A172 (cell line): ENCODE data around the gene ZMYND12. TPM values are rescaled to one million over a fixed set of nuclear protein-coding genes. Genes with fewer than 3 reads are reported as not detected.

Experiments
- DNase-seq: peaks from one replicate; pipeline ENCODE4 v3.0.0-alpha.2; 2015; ENCODE audit warnings: low spot score
- total RNA-seq: library from RNA; depleted of rRNA; stranded (reverse); fragments of >200 nt; shearing (Covaris generic); gene quantifications from 2 replicates; pipeline ENCODE4 v1.2.3, GENCODE V29; 2014; rRNA removed

ZMYND12 gene
- total RNA-seq, 1 experiment from 2014 or later: not detected

DNA sequence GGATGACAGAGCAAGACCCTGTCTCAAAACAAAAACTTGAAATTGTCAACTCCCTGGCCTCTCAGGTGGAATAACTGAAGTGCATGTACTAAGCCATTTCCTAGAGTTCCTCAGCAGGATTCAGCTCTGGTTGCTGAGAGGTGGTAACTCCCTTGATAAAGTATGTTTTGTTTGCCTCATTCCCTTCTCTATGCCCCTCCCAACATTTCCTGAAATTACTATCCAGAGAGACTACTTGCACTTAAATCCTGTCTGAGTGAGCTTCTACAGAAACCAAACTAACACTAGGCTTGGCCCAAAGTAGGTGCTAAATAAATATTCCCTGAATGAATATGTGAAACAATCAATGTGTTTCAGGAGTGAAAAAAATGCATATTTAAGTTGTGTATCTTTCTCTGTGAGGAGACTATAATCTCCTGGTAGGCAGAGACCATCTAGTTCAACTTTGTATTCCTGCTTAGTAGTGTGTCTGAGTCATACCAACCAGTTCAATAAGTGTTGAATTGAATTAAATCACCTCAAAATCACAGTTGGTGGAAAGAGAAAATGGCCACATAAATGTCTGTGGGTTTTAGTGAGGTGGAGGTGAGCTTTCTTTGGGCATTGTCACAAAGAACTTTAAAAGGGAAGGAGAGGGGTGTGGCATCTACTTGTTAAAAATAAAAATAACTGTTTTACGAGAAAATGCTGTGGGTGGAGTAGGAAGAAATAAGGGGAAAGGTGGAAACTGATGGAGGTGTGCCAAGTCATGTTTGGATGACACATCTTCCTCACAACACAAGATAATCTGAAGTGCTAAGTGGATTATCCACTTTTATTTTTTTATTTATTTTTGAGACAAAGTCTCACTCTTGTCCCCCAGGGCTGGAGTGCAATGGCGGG, 62.6 kb downstream of the ZMYND12 start:
- DNase-seq: peak; percentile 41

DNA sequence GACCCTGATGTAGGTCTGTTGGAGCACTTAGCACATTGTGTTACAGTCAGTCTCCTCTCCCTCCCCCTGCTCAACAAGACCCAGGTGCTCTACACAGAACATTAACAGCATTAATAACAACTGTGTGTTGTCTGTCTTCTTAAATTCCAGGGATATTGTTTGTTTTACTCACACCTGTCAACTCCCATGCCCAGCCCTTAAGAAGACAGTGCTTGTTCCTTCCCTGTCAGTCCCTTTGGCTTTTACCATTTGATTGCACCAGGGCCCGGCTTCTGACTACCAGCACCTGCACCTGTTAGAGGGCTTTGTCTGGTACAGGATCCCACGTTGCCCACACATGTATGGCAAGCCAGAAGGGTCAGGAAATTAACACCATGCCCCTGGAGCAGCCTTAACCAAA, 63.6 kb downstream of the ZMYND12 start:
- no peak for DNase-seq

DNA sequence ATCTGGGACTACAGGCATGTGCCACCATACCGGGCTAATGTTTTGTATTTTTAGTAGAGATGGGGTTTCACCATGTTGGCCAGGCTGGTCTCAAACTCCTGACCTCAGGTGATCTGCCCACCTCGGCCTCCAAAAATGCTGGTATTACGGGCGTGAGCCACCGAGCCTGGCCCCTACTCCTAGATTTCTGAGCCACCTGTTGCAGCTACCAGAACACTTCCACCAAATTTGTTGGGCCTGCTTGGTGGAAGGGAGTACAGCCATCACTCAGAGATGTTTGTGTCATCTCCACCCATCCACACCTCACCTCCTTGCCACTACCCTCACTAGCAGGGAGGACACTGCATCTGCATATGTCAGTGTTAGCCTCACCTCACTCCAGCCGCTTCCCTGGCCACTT, 69.8 kb downstream of the ZMYND12 start:
- no peak for DNase-seq

DNA sequence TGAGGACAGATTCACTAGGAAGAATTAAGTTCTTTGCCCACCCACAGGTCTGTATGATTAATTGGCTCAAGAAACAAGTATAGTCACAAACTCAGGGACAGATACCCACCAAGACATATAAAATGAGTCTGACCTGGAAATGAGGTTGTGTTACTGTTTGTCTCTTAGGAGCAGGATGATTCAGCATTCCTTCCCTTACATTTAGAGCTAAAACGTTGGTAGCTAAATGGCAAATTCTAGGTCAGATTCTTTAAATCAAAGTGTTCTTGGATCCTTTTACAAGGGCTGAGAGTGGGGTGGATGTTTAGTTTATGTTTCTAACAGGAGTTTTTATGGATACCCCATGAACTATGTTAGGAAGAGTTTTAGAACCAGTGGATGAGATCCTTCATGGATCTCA, 70.5 kb downstream of the ZMYND12 start:
- peak; percentile 10 for DNase-seq

DNA sequence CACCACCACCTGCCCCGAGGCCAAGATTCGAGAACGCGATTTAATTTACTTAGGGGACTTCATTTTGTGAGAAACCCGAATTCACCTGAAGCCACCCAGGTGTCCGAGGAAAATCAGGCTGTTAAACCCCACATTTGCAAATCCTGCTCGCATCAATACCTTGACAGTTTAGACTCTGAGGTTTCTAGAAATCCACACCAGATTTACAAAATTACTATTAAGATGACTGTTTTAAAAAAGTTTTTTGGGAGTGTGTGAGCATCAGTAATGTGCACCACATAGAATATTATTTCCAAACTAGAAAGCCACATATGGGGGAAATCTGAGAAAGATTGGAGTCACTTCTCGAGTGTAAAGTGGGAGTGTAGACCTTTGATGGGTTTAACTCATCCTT, 74.5 kb downstream of the ZMYND12 start:
- DNase-seq: no peak

DNA sequence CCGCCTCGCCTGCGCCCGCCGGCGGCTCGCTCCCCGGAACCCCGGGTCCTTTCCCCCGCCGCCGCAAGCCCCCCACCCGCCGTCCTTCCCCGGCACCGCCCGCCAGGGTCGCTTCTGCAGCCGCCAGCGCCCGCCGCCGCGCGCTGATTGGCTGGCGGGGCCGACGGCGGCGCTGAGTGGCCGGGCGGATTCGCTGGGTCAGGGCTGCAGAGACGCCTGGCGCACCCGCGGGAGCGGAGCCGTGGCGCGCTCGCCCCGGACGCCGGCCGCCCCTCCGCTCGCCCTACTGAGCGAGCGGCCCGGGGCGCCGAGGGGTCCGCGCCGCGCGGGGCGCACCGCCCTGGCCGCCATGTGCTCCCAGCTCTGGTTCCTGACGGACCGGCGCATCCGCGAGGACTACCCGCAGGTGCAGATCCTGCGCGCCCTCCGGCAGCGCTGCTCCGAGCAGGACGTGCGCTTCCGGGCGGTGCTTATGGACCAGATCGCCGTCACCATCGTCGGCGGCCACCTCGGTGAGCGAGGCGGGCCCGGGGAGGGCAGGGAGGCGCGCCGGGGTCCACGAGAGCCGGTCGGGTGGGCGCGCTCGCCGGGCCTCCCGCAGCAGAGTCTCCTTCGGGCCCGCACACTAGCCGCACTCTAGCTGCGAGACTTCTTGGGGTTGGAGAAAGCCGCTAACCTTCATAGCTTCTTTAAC, 75.1 kb downstream of the ZMYND12 start, which contains the start of gene RIMKLA:
TSS of gene RIMKLA (plus strand) at position 207 of the 694 bp plus-strand sequence. CDS start at position 350, 143 bp downstream.
- DNase-seq: no peak

Other genes with a start within 250 kb of the ZMYND12 start
- gene FOXJ3, start 120.8 kb downstream of the ZMYND12 start, total RNA-seq: 20.4 and 27.3 TPM in 2 replicates
- 0.62 TPM in 1 of 2 replicates, not detected in the other for gene RIMKLA, start 75.2 kb downstream of the ZMYND12 start, total RNA-seq
- 8.7 and 10.9 TPM in 2 replicates for gene PPCS, start 521 bp upstream of the ZMYND12 start, total RNA-seq
- 1.2 and 1.8 TPM in 2 replicates for gene CCDC30, start 7.3 kb upstream of the ZMYND12 start, total RNA-seq
- gene PPIH, start 202.4 kb upstream of the ZMYND12 start, total RNA-seq: 74.9 and 114 TPM in 2 replicates
- gene YBX1, start 226.4 kb upstream of the ZMYND12 start, total RNA-seq: 744 and 821 TPM in 2 replicates